Cardiac septum (tissue), 1 donor: ENCODE results near the gene TRAF3IP1. TPM values are rescaled to one million over a fixed set of nuclear protein-coding genes. Genes with fewer than 3 reads are reported as not detected.
"Not testable (repeated sequence)": the region's sequence is repeated elsewhere in the genome, so short reads cannot be mapped to it uniquely, and the experiment has no call there.

ENCODE experiments used
- DNase-seq: peaks from one replicate; pipeline ENCODE4 v3.0.0-alpha.2; 2020; ENCODE audit warnings: low spot score
- intact Hi-C: fragments of 100-400 bp; cut with DNase I; formaldehyde crosslinking; loops from one replicate; pipeline ENCODE4 v1.14.0; 2022
- total RNA-seq: library from RNA; stranded (reverse); fragmentation: NEBNext Ultra II Directional; extraction: Animal tissue kit (Norgen Biotek cat#: 25700); gene quantifications from one replicate; pipeline ENCODE4 v1.2.1, GENCODE V29; 2021
- donor health status: DM: no; HTN: no; CAD: no.

The TRAF3IP1 gene
- total RNA-seq, 1 donor from 2014 or later: 16.3 TPM

- no peak for DNase-seq
- intact Hi-C loops: no loop called here
Measured at GRCh38 chr2:238397356-238397755, 77.0 kb downstream of the TRAF3IP1 start.

DNA sequence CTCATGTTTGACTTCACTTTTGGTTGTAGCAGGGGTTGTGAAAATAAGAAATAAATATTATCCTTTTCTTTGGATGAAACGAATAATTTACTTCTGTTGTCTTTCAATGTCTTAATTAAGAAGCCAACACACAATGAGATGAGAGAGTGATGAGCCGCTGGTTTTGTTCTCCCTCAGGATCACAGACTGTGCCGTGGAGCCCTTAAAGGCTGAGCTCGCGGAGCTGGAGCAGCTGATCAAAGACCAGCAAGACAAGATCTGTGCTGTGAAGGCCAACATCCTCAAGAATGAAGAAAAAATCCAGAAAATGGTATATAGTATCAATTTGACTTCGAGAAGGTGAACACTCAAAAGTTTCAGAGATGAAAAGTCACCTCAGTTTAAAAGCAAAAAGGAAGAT is 78.3 kb downstream of the TRAF3IP1 start:
- no peak for DNase-seq
- intact Hi-C loops: no loop called here

- no peak for DNase-seq
- intact Hi-C loops: no loop called here
Measured at GRCh38 chr2:238399094-238399493, 78.8 kb downstream of the TRAF3IP1 start.

- DNase-seq: no peak
- intact Hi-C loops: no loop called here
Measured at GRCh38 chr2:238401551-238401950, 81.2 kb downstream of the TRAF3IP1 start.

- intact Hi-C loops: no loop called here
- DNase-seq: no peak
Measured at GRCh38 chr2:238403632-238404405, 83.5 kb downstream of the TRAF3IP1 start.

- intact Hi-C loops: no loop called here
- DNase-seq: no peak
Measured at GRCh38 chr2:238404406-238405216, 84.3 kb downstream of the TRAF3IP1 start.

- intact Hi-C loops, DNase-seq: not testable (repeated sequence)
Measured at GRCh38 chr2:238405217-238405555, 84.9 kb downstream of the TRAF3IP1 start.

DNA sequence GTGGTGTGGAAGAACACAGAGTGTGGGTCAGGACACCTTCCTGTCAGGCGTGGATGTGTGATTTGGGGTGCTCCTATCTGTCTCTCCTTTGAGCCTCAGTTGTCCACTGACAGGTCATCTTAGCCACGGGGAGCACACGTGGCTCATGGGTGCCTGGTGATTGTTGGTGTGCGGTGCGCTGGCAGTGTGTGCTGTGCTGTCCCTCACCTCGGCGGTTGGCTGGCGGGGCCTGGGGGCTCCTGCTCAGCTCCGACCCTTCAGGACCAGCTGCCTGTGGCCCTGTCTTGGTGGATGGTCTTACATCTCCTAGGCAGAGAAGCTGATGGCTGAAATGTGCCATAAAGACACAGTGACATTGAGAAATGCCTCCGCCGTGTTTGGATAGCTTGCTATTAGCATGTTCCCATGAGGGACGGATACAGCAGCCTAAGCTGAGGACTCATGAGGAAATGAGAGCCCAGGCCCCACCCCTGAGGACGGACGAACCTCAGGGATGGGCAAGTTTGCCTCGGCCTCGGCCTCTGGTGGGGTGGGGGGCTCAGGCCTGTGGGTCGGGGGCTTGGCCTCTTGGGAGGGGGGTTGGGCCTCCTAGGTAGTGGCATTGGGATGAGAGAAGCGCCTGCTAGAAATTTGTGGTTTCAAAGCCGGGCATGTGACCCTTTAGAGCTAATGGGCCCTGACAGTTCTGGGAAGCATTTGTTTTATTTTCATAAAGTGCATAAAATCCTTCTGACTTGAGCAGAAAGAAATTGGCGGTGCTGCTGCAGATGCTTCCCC is 86.1 kb downstream of the TRAF3IP1 start:
- no peak for DNase-seq
- intact Hi-C loops: no loop called here

GRCh38 chr2:238406998-238407285 is 86.6 kb downstream of the TRAF3IP1 start:
- no peak for DNase-seq
- intact Hi-C loops: no loop called here

- intact Hi-C loops: no loop called here
- no peak for DNase-seq
Measured at GRCh38 chr2:238407566-238407965, 87.2 kb downstream of the TRAF3IP1 start.

DNA sequence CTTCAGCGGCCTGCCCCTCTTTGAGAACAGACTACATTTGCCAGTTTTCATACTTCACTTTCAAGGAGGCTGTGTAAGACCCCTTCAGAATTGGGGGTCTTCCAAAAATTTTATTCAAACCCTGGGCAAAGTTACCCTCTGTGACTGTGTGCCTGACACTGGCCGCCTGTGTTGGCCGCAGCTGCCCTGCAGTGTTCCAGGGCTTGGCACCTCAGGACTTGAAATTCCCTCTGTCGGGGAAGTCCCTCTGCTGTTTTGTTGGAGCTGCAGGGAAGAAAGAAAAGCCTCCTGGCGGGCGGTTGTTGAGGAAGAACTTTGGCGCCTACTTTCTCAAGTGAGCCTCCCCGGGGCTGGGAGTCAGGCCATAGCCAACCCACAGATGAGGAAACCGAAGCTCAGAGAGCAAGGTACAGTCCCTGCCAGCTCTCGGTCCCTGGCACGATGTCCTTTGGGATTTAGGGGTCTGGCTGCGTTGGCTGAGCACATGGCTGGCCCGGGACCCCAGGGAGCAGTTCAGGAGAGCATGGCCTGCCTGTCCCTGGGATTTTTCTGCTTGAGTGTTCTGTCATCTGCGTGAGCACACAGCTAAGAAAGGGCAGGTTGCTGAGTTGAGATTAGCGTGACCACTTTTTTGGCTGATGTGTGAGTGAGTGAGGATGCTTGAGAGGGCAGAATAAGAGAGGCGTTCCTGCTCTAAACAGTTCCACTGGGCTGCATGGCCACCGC is 88.5 kb downstream of the TRAF3IP1 start:
- DNase-seq: no peak
- intact Hi-C loops: no loop called here

GRCh38 chr2:238409341-238410199 is 89.3 kb downstream of the TRAF3IP1 start:
- intact Hi-C loops: no loop called here
- DNase-seq: no peak

DNA sequence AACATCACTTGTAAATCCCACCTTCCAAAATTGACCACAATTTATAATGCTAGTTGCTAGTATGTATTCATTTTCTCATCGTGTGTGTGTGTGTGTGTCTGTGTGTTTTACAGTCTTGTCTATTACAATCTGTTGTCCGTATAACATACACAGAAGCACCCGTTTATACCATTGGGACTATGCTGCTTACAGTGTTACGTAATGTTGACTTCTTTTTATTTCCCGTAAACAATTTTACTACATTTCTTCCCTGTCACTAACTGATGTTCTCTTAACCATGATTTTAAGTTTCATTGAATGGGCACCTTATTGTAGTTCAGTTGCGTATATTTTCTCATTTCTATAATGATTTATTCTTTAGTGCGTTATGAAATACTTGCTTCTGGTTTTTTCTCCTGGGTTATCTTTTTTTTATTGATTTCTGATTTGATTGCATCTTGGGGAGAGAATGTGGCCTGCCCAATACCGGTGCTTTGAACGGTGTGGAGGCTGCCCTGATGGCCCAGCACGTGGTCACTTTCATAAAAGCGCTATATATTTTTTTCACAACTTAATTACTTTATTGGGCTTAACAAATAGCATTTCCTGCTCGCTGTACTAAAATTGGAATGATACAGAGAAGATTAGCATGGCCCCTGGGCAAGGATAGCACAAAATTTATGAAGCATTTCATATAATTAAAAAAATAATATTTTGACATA is 91.9 kb downstream of the TRAF3IP1 start:
- DNase-seq: no peak
- intact Hi-C loops: no loop called here

GRCh38 chr2:238413368-238413767 is 93.0 kb downstream of the TRAF3IP1 start:
- DNase-seq: no peak
- intact Hi-C loops: no loop called here

- DNase-seq: no peak
Measured at GRCh38 chr2:238415036-238415764, 94.9 kb downstream of the TRAF3IP1 start.

DNA sequence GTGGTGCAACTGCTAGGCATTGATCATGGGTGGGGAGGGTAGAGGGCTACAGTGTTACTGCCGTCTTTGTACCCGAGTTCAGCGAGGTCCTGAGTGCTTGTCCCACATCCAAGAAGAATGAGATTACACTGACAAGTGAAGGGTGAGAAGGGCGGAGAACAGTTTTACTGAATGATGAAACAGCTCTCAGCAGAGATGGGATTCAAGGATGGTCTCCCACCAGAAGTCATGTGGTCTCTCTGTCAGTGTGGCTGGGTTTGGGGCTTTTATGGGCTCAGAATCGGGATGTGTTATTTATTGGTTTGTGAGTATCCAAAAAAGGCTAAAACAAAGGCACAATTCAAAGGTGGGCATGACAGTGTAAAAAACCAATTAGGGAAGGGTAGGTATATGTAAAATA is 95.6 kb downstream of the TRAF3IP1 start:
- intact Hi-C loops: loop anchor here (5.0 kb wide), 1 partner anchor 59 kb away; no protein-coding TSS in a partner anchor
- no peak for DNase-seq

More at GRCh38 chr2:238415036-238415764, 94.9 kb downstream of the TRAF3IP1 start:
- intact Hi-C loops: loop anchor here (5.0 kb wide), 1 partner anchor 58 kb away; no protein-coding TSS in a partner anchor

DNA sequence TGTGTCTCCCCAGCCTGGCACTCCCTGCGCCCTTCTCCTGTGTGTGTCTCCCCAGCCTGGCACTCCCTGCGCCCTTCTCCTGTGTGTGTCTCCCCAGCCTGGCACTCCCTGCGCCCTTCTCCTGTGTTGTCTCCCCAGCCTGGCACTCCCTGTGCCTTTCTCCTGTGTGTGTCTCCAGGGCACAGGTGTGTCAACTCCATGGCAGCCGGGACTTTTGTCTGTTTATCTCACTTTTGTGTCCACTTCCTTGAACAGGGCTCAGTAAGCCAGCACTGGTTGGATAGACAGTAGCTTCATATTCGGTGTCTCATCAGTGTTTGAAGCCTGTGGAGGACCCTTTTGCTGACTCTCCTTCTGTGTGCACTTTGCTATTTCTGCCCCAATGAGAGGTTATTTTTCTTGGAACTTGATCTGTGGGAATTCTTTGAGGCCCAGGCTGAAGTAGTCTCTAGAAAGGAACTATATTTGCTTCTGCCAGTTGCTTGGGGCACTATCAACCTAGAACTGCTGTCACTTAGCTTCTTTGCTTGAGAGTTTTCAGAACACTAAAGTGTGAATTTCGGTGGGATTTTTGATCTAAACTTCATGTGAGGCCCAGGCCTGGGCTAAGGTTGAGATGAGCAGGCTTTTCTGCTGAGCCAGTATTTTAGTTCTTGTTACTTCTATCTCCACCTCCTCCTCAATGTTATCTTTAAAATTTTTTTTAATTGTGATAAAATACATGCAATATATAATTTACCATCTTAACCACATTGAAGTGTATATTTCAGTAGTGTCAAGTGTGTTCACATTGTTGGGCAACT is 98.1 kb downstream of the TRAF3IP1 start:
- no peak for DNase-seq
- intact Hi-C loops: loop anchor here (5.0 kb wide), 1 partner anchor 61 kb away; no protein-coding TSS in a partner anchor
